Measurements from ENCODE around the gene PHGDH.
A peak's percentile ranks its signal among the peaks of the same experiment; 100 is the strongest.
"Not testable (repeated sequence)": the region's sequence is repeated elsewhere in the genome, so short reads cannot be mapped to it uniquely, and the experiment has no call there.

The PHGDH gene

GRCh38 chr1:119767486-119767885 lies 55.8 kb downstream of the PHGDH start:
- no peak for DNase-seq

GRCh38 chr1:119768778-119769177 lies 57.0 kb downstream of the PHGDH start, which contains the start of gene HMGCS2:
HMGCS2 (minus strand) TSS chr1:119768905; CDS start chr1:119768844, 61 bp downstream.
- DNase-seq, result no peak

DNA sequence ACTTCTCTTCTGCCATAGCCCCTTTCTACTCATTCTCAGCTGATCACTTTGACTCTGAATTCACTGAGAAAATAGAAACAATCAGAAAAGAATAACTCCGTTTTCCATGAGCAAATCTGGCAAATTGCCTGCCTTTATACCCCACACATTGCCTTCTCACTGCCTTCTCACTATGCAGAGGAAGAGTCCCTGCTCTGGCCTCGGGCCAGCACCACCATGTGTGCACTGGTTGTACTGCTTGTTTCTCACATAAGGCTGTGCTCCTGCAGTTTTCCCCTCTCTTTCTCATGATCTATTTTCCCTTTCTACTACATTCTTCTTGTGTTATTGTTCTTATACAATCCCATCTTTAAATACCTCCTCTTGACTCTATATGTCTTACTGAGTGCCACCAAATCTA lies 59.3 kb downstream of the PHGDH start:
- peak in 1 of 2 donors; percentile 7 for DNase-seq

DNA sequence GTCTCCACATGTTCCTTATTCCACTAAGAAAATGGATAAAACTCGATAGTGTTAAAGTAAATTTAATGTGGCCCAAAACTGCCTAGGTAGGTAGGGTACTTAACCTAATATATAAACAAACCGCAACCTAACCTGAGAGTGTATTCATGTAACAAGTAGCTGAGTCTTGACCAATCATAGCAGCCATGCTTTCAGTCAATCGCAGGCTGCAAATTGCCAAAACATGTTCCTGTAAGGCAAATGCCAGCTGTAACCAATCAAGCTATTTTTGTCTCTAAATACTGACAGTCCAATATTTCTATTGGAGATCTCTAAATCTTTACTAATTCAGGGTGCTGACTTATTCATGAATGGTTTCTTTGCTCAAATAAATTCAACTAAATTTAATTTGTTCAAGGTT lies 60.0 kb downstream of the PHGDH start:
- DNase-seq, result no peak

DNA sequence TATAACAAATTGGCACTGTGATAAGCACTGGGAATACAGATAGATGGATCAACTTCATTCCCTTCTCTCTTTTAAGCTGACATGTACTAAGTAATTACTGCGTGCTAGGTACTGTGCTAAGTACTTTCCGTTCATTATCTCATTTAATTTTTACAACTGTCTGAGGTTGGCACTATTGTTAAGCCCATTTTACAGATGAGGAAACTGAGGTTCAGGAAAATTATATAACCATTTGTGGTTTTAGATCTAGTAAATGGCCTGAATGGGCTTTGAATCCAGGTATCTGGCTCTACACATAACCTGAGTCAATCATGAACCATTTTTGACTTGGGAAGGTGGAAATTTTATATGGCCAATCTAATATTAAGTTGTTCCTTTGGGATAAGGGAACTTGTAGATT lies 60.6 kb downstream of the PHGDH start:
- DNase-seq, result no peak

DNA sequence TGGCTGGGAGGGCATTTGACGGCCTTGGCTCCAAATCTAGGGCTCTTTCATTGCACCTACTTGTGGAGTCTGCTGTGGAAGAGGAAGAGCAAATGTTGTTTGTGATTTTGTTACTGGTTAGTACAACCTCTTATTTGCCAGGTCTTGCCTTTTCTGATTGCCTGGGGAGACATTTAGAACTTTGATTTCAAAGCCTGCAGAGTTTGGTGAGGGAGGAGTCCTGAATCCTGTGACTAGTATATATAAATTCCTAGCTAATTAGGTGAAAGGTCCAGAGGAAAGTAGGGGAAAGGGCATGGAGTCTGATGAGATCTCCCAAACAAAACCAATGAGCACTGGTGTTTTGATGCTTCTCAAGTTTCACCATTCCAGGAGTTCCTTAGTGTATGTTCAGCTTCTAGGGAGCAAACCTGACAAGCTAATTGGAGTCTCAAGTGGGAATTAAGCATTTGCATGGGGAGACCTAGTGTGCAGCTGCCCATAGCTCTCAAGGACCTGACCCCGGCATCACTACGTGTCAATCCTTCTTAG lies 62.0 kb downstream of the PHGDH start:
- DNase-seq, result no peak

- no peak for DNase-seq
These were observed 63.2 kb downstream of the PHGDH start for GRCh38 chr1:119774746-119775490.

- no peak for DNase-seq
These were observed 66.6 kb downstream of the PHGDH start for GRCh38 chr1:119778359-119778758.

DNA sequence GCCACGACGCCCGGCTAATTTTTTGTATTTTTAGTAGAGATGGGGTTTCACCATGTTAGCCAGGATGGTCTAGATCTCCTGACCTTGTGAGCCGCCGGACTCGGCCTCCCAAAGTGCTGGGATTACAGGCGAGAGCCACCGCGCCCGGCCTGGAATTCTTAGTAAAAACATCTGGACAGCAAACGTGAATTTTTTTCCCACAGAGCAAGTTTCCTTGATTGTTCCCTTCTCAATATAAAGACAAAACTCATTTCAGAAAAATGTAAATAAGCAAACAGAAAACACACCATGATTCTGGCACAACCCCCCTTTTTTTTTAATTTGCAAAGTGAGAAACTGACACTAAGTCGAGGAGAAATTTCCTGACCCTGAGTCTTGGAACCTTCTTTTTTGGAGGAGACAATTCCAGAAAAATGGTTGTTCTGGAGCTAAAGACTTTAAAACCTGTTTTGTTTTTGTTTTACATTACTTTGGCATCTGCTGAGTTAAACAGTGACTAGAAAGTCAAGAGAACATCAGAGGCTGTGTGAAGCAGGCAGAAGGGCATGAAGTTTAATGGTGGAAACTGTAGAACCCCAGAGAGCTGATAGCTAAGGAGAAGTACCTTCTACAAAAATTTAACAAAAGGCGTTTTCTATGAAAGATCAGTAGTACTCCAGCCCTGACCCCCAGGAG lies 67.3 kb downstream of the PHGDH start:
- no peak for DNase-seq

- no peak for DNase-seq
These were observed 68.2 kb downstream of the PHGDH start for GRCh38 chr1:119779869-119780356.

DNA sequence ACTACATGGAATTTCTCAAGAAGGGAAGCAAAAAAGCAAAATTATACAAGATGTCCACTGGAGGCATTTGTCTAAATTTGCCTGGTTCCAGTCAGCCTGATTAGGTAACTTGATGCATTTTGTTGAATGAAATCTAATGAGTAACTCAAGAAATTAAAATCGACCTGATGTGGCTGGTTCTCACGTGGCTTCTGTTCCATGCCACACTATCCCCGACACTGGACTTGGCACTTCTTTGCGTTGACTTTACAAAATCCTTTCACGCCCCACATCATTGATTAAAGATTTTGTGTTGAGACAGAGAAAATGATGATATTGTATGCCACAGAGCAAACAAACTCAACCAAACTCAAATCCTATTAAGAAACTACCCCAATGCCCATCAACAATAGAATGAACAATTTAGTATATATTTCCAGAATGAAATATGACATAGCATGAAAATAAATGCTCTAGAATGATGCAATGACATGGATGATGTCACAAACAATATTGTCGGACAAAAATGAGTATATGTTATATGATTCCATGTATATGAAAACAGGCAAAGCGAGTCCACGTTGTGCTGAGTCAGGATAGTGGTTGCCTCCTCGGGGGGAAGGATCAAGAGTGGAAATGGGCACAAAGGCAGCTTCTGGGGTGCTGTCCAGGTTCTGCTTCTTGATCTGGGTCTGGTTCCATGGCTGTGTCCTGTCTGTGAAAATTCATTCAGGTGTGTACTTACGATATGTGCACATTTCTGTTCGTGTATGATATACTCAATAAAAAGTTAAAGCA lies 69.9 kb downstream of the PHGDH start:
- no peak for DNase-seq

DNA sequence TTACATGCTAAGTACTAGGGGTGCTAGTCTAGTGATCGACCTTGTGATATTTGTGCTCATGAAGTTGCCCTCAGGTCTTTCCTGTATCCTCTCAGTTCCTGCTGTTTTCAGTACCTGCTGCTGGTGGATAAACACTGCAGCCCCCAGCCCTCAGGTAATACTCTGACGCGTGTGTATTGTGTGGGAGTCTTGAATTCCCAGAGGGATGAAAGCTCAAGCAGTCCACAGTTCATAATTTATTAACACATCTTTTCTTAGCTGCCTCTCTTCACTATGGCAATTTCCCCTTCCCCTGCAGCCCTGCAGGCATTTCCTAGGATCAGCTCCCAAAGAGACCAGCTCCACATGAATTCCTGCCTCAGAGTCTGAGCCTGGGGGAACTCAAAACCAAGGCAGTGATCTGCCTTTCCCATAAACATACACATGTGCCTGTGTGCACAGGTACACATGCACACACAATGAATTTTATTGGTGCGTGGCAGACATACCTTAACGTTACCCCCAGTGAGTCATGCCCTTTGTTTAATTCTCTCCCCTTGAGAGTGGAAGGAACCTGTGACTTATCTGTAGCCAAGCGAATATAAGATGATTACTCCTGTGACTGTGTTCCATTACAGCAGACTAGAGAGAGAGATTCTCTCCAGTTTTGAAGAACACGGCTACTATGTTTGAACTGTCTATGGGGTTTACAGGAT lies 71.0 kb downstream of the PHGDH start:
- no peak for DNase-seq

DNA sequence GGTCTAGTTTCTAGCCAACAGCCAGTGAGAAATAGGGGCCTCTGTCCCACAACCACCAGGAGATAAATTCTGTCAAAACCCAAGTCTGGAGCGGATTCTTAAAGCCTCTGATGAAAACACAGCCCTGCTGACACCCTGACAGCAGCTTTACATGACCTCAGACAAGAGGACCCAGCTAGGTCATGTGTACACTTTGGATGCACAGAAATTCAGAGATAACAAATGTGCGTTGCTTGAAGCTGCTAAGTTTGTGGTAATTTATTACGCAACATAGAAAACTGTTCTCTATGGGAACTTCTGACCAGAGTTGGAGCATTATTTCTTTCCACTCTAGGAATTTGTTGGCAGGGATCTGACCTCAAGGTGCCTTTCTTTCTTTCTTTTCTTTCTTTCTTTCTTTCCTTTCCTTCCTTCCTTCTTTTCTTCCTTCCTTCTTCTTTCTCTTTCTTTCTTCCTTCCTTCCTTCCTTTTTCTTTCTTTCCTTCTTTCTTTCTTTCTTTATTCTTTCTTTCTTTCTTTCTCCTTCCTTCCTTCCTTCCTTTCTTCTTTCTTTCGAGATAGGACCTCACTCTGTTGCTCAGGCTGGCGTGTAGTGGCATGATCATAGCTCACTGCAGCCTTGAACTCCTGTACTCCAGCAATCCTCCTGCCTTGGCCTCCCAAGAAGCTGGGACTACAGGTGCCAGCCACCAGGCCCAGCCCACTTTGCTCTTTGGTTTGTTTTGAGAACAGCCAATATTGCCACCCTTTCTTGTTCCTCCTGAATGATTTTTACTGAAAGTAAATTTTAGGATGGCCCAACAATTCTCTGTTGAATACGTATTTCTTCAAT lies 71.8 kb downstream of the PHGDH start:
- no peak for DNase-seq

DNA sequence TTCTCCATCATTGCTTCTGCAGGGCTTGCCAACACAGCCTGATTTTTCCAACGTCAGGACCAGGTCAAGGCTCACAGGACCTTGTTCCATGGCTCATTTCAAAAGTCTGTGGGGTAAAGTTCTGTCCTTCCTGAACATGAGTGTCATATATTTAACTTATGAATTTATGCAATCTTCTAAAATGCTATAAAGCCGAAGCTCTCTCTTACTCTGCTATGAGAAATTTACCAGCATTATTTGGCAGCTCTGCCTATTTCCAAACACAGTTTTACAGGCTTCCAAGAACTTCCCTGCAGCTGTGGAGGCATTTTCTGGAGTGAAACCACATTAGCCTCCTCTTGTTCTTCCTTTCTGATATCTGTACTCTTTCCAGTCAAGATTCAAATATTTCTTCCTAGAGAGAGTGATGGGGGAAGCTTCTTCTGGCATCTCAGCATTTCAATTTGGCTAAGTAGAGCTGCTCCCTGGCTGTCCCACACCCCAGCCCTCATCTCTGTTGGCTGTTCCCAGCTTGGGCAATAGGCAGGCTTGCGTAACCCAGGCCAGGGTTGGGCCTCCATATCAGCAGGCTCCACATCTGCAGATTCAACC lies 72.6 kb downstream of the PHGDH start:
- no peak for DNase-seq

DNA sequence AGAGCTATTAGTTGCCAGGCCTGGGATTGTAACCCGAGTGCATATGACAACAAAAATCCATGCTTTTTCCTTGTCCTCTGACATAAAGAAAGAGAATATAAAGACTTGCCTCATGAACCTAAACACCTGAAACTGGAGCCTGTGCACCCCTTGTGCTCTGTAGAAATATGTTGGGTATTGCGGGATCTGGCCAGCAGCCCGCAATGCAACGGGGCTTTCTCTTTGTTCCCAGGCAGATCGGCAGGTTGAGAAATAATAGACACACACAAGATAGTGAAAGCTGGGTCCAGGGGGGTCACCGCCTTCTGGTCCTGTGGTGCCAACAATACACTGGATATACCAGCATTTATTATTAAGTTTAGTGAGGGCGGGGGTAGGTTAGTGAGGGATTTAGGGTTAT lies 74.3 kb downstream of the PHGDH start:
- not testable (repeated sequence) for DNase-seq

- not testable (repeated sequence) for DNase-seq
These were observed 74.8 kb downstream of the PHGDH start for GRCh38 chr1:119786473-119787050.

- DNase-seq, result no peak
These were observed 76.0 kb downstream of the PHGDH start for GRCh38 chr1:119787776-119788175.

DNA sequence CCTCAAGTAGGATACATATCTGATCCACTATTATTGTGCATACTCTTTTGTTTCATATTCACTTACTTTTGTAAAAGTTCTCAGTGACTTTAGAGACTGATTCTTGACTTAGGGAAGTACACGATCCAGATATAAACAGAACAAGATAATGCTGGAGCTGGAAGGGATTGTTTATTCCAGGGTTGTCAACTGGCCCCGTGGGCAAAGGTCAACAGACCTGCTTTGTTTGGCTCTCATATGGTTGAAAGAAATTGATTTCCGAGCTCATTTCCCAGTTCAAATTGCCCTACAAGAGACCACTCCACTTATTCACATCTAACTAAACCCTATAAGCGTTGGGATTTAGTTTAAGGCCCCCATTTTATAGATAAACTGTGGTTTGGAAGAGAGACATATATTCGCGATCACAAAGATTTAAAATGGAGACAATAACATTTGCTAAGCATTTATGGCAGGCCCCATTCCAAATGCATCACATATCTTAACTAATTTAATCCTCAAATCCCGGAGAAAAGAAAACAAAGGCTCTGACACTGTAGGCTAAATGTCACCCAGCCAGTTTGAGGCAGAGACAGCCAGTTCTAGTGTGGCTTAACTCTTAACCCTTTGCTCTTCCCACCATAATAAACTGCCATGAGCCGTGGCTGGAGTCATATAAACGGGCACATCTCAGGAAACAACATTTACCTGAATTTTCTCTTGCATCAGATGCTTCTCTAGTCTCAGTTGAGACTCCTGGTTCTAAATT lies 78.9 kb downstream of the PHGDH start:
- no peak for DNase-seq

- DNase-seq, result no peak
These were observed 79.6 kb downstream of the PHGDH start for GRCh38 chr1:119791377-119791776.

All from hippocampal formation (tissue), 2 donors.